GM19372 (cell line): ENCODE results near the gene CTSZ.
"Not testable (repeated sequence)": the region's sequence is repeated elsewhere in the genome, so short reads cannot be mapped to it uniquely, and the experiment has no call there.

ENCODE experiments used
- ATAC-seq: cut with Tn5 transposase; IDR thresholded peaks from one replicate; pipeline ENCODE4 v1.9.1; 2021; ENCODE audit warnings: mild to moderate bottlenecking, low read depth, moderate library complexity; ENCODE audit not compliant: unreplicated experiment

The CTSZ gene

GRCh38 chr20:58953050-58953449 is 54.0 kb downstream of the CTSZ start:
- ATAC-seq = no peak

DNA sequence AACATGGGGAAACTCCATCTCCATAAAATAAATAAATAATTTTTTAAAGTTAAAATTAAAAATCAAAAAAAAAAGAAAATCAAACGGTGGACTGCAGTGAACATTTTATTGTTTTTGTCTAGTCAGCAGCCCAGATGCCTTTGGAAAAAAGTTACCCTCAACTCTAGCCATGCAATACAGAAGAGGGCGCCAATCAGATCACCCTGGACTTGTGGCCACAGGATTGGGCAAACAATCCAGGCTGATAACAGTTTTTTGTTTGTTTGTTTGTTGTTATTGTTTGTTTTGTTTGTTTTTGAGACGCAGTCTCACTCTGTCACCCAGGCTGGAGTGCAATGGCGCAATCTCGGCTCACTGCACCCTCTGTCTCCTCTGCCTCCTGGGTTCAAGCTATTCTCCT is 56.5 kb downstream of the CTSZ start:
- no peak for ATAC-seq

GRCh38 chr20:58947797-58948388 is 59.2 kb downstream of the CTSZ start:
- ATAC-seq = not testable (repeated sequence)

DNA sequence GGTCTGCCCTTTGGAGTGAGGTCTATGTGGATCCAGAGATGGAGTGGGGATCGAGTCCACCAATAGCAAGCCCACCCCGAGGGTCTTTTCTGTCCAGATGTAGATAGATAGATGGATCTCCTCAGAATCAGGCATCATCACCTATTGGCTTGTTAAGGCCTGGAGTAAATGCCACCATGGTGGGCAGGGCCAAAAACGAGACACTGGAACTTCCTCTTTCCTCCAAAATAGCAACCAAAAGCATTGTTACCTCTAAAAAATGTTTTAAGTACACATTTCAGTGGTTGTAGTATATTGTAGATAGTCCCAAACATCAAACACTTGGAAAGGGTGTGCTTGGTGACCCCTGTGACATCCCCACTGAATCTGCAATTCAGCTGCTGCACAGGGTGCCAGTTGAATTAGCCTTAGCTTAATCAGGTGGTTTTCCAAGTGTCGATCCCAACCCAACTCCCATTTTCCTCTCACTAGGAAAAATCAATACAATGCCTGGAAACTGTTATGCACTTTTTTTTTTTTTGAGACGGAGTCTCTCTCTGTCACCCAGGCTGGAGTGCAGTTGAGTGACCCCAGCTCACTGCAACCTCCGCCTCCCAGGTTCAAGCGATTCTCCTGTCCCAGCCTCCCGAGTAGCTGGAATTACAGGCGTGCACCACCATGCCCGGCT is 61.0 kb downstream of the CTSZ start:
- no peak for ATAC-seq
